Measurements from ENCODE around the gene PRR15L. TPM values are rescaled to one million over a fixed set of nuclear protein-coding genes. Genes with fewer than 3 reads are reported as not detected.
A peak's percentile ranks its signal among the peaks of the same experiment; 100 is the strongest.

The PRR15L gene
- polyA plus RNA-seq, 4 donors, result 159 to 388 (median 277) TPM

DNA sequence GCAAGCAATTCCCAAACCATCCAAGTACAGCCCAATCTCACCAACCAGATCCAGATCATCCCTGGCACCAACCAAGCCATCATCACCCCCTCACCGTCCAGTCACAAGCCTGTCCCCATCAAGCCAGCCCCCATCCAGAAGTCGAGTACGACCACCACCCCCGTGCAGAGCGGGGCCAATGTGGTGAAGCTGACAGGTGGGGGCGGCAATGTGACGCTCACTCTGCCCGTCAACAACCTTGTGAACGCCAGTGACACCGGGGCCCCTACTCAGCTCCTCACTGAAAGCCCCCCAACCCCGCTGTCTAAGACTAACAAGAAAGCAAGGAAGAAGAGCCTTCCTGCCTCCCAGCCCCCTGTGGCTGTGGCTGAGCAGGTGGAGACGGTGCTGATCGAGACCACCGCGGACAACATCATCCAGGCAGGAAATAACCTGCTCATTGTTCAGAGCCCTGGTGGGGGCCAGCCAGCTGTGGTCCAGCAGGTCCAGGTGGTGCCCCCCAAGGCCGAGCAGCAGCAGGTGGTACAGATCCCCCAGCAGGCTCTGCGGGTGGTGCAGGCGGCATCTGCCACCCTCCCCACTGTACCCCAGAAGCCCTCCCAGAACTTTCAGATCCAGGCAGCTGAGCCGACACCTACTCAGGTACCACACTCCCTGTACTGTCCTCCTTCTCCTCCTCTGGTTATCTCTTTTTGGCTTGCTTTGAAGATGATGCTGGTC, 41.0 kb downstream of the PRR15L start:
- DNase-seq (no peak), FAIRE-seq (no peak)
- H3K36me3 ChIP-seq (ENCODE audit: control insufficient read depth in 3 of 3, insufficient read depth in 2 of 3, low read depth in 1 of 3, low read length in 3 of 3), result peaks cover 3 to 35% (median 4%) of the 10 kb centered on the region in 3 donors
- 92 to 94% (median 93%) methylated on average over 19 of the region's 19 CpGs for WGBS, 3 donors
- no peaks in the 10 kb centered on the region for H3K27me3 ChIP-seq (ENCODE audit: control insufficient read depth in 3 of 3, insufficient read depth in 3 of 3, low read length in 3 of 3)
- H3K4me3 ChIP-seq (ENCODE audit: low read depth in 1 of 3, low read length in 3 of 3), result no peak overlapping the region
- no peak overlapping the region for H3K27ac ChIP-seq (ENCODE audit: low read depth in 1 of 3, low read length in 2 of 3)
- no peaks in the 10 kb centered on the region for H3K4me1 ChIP-seq (ENCODE audit: control insufficient read depth in 3 of 3, insufficient read depth in 2 of 3, low read depth in 1 of 3, low read length in 2 of 3)
- no peaks in the 10 kb centered on the region for H3K9me3 ChIP-seq (ENCODE audit: control insufficient read depth in 2 of 2, insufficient read depth in 1 of 2, low read depth in 1 of 2, low read length in 1 of 2)

DNA sequence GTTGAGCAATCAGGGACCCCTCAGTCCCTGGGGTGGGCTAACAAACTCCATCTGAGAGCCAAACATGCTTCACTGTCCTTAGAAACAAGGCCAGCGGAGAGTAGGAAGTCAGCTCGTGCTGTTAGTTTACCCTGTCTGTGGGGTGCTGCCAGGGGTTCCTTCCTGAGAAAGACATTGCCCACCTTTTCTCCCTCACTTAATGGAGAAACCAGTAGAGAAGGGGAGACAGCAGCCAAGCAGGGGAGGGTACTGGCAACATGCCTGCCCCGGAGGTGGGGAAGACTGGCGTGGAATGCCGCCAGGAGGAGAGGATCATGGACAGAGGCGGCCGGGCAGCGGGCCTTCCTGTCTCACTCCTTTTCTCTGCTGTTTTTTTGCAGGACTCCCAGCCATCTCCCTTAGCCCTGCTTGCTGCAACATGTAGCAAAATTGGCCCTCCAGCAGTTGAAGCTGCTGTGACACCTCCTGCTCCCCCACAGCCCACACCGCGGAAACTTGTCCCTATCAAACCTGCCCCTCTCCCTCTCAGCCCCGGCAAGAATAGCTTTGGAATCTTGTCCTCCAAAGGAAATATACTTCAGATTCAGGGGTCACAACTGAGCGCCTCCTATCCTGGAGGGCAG, 41.8 kb downstream of the PRR15L start:
- WGBS, 3 donors, result 88 to 91% (median 90%) methylated on average over 12 of the region's 12 CpGs

DNA sequence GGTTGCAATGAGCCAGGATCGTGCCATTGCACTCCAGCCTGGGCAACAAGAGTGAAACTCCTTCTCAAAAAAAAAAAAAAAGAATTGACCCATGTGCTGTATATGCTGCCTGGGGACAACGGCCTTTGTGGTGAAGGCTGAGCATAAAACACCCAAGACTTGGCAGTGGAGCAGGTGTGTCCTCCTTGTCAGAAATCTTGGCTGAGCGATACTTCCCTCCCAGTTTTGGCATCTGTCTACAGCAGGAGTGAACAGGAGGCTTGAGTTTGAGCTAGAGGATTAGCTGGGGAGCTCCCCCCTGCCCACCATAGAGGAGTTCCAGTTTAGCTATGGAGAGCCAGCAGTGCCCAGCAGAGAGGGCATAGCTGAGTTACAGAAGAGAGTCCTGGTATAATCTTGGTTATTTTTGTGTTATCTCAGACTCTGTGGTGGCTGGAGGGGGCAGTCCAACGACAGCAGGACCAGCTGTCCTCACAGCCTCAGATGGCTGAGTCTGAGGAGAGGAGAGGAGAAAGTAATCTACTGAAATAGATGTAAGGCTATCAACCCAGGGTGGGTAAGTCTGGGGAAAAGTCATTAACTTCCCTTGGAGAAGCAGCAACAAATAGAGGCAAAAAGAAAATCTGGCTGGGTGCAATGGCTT, 43.3 kb downstream of the PRR15L start:
- H3K4me1 ChIP-seq (ENCODE audit: control insufficient read depth in 3 of 3, insufficient read depth in 2 of 3, low read depth in 1 of 3, low read length in 2 of 3), result no peaks in the 10 kb centered on the region
- WGBS, 3 donors, result 39 to 67% (median 51%) methylated on average over 4 of the region's 4 CpGs
- H3K27ac ChIP-seq (ENCODE audit: low read depth in 1 of 3, low read length in 2 of 3), result no peak overlapping the region
- no peaks in the 10 kb centered on the region for H3K9me3 ChIP-seq (ENCODE audit: control insufficient read depth in 2 of 2, insufficient read depth in 1 of 2, low read depth in 1 of 2, low read length in 1 of 2)
- DNase-seq (no peak), FAIRE-seq (no peak)
- H3K4me3 ChIP-seq (ENCODE audit: low read depth in 1 of 3, low read length in 3 of 3), result no peak overlapping the region
- peaks cover 3 to 30% (median 4%) of the 10 kb centered on the region in 3 donors for H3K36me3 ChIP-seq (ENCODE audit: control insufficient read depth in 3 of 3, insufficient read depth in 2 of 3, low read depth in 1 of 3, low read length in 3 of 3)
- H3K27me3 ChIP-seq (ENCODE audit: control insufficient read depth in 3 of 3, insufficient read depth in 3 of 3, low read length in 3 of 3), result no peaks in the 10 kb centered on the region

More for the DNA sequence above, 41.8 kb downstream of the PRR15L start:
- H3K27ac ChIP-seq (ENCODE audit: low read depth in 1 of 3, low read length in 2 of 3), result no peak overlapping the region
- H3K9me3 ChIP-seq (ENCODE audit: control insufficient read depth in 2 of 2, insufficient read depth in 1 of 2, low read depth in 1 of 2, low read length in 1 of 2), result no peaks in the 10 kb centered on the region
- H3K4me3 ChIP-seq (ENCODE audit: low read depth in 1 of 3, low read length in 3 of 3), result no peak overlapping the region
- peaks cover 3 to 30% (median 4%) of the 10 kb centered on the region in 3 donors for H3K36me3 ChIP-seq (ENCODE audit: control insufficient read depth in 3 of 3, insufficient read depth in 2 of 3, low read depth in 1 of 3, low read length in 3 of 3)
- no peaks in the 10 kb centered on the region for H3K27me3 ChIP-seq (ENCODE audit: control insufficient read depth in 3 of 3, insufficient read depth in 3 of 3, low read length in 3 of 3)
- FAIRE-seq (no peak), DNase-seq (no peak)
- no peaks in the 10 kb centered on the region for H3K4me1 ChIP-seq (ENCODE audit: control insufficient read depth in 3 of 3, insufficient read depth in 2 of 3, low read depth in 1 of 3, low read length in 2 of 3)

DNA sequence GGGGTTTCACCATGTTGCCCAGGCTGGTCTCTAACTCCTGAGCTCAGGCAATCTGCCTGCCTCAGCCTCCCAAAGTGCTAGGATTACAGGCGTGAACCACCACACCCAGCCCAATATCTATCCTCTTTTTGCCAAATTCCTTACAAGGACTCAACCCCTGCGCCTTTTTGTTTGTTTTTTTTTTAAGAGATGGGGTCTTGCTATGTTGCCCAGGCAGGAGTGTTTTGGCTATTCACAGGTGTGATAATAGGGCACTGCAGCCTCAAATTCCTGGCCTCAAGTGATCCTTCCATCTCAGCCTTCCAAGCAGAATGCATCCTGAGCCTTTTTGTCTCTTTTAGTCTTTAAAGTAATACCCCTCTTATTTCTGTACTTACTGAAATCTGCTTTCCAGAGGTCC, 44.6 kb downstream of the PRR15L start:
- no peak overlapping the region for H3K27ac ChIP-seq (ENCODE audit: low read depth in 1 of 3, low read length in 2 of 3)
- FAIRE-seq (no peak), DNase-seq (no peak)
- H3K9me3 ChIP-seq (ENCODE audit: control insufficient read depth in 2 of 2, insufficient read depth in 1 of 2, low read depth in 1 of 2, low read length in 1 of 2), result no peaks in the 10 kb centered on the region
- no peaks in the 10 kb centered on the region for H3K4me1 ChIP-seq (ENCODE audit: control insufficient read depth in 3 of 3, insufficient read depth in 2 of 3, low read depth in 1 of 3, low read length in 2 of 3)
- H3K4me3 ChIP-seq (ENCODE audit: low read depth in 1 of 3, low read length in 3 of 3), result no peak overlapping the region
- WGBS, 3 donors, result 91 to 100% (median 96%) methylated on average over 2 of the region's 2 CpGs
- H3K27me3 ChIP-seq (ENCODE audit: control insufficient read depth in 3 of 3, insufficient read depth in 3 of 3, low read length in 3 of 3), result no peaks in the 10 kb centered on the region
- H3K36me3 ChIP-seq (ENCODE audit: control insufficient read depth in 3 of 3, insufficient read depth in 2 of 3, low read depth in 1 of 3, low read length in 3 of 3), result peaks cover 3 to 34% (median 4%) of the 10 kb centered on the region in 3 donors

DNA sequence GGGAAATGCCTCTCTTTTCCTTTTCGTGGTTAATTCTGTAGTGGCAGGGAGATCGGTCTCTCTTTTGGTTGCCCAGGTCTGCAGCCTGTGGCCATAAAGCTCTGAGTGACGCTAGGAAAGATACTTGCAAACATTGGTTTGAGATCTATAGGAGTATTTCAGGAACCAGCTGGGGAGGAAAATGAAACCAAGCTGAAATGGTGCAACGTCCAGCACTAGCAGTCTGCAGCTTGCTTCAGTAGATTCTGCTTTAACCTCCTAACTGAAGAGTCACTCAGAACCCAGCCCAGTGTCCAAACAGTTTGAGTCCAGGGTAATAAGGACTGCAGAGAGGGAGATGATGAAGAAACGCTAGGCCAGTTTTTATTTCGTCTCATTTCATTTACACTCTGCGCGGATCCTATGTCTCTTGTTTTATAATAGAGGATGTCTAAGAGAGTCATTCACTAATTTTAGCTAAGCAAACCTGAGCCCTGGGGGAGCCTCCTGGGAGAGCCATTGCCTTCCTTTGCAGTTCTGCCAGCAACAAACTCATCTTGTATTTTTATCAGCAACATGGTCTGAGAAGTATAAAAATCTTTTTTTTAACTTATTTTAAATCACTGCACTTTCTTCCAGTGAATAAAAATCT, 49.6 kb downstream of the PRR15L start:
- FAIRE-seq, result no peak
- Histone ChIP-seq H3K9me3 (ENCODE audit: control insufficient read depth in 2 of 2, insufficient read depth in 1 of 2, low read depth in 1 of 2, low read length in 1 of 2) (no peaks in the 10 kb centered on the region), H3K4me3 (ENCODE audit: low read depth in 1 of 3, low read length in 3 of 3) (no peak overlapping the region), H3K27ac (ENCODE audit: low read depth in 1 of 3, low read length in 2 of 3) (no peak overlapping the region), H3K27me3 (ENCODE audit: control insufficient read depth in 3 of 3, insufficient read depth in 3 of 3, low read length in 3 of 3) (no peaks in the 10 kb centered on the region), H3K4me1 (ENCODE audit: control insufficient read depth in 3 of 3, insufficient read depth in 2 of 3, low read depth in 1 of 3, low read length in 2 of 3) (no peaks in the 10 kb centered on the region), H3K36me3 (ENCODE audit: control insufficient read depth in 3 of 3, insufficient read depth in 2 of 3, low read depth in 1 of 3, low read length in 3 of 3) (peaks cover 0 to 44% (median 0%) of the 10 kb centered on the region in 3 donors)
- WGBS, 3 donors, result 54 to 69% (median 63%) methylated on average over 8 of the region's 8 CpGs
- peak in 1 of 2 donors; percentile 31 for DNase-seq

DNA sequence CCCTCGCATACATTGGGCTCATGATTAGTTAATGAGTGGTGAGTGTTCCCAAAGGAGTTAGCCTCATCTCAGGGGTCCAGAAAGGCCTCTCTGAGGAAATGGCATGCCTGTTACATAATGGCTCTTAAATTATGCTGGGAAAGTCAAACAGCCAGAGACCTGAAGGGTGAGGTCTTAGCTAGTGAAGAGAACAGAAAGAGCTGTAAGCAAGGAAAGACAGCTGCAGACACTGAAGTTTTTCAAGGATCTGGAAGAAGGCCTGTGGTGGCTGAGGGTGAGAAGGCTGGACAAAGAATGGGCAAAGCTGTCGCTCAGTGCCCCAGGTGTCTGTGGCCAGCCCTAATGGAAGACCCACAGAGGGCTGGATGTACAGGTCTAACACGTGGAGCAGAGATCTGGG, 51.2 kb downstream of the PRR15L start:
- H3K4me1 ChIP-seq (ENCODE audit: control insufficient read depth in 3 of 3, insufficient read depth in 2 of 3, low read depth in 1 of 3, low read length in 2 of 3), result no peaks in the 10 kb centered on the region
- H3K27me3 ChIP-seq (ENCODE audit: control insufficient read depth in 3 of 3, insufficient read depth in 3 of 3, low read length in 3 of 3), result no peaks in the 10 kb centered on the region
- peak overlapping the region in 1 of 3 donors; percentile 59 for H3K27ac ChIP-seq (ENCODE audit: low read depth in 1 of 3, low read length in 2 of 3)
- H3K4me3 ChIP-seq (ENCODE audit: low read depth in 1 of 3, low read length in 3 of 3), result no peak overlapping the region
- FAIRE-seq, result no peak
- peaks cover 0 to 43% (median 0%) of the 10 kb centered on the region in 3 donors for H3K36me3 ChIP-seq (ENCODE audit: control insufficient read depth in 3 of 3, insufficient read depth in 2 of 3, low read depth in 1 of 3, low read length in 3 of 3)
- WGBS, 3 donors, result 92 to 96% (median 94%) methylated on average over 3 of the region's 3 CpGs
- DNase-seq, result no peak
- H3K9me3 ChIP-seq (ENCODE audit: control insufficient read depth in 2 of 2, insufficient read depth in 1 of 2, low read depth in 1 of 2, low read length in 1 of 2), result no peaks in the 10 kb centered on the region

DNA sequence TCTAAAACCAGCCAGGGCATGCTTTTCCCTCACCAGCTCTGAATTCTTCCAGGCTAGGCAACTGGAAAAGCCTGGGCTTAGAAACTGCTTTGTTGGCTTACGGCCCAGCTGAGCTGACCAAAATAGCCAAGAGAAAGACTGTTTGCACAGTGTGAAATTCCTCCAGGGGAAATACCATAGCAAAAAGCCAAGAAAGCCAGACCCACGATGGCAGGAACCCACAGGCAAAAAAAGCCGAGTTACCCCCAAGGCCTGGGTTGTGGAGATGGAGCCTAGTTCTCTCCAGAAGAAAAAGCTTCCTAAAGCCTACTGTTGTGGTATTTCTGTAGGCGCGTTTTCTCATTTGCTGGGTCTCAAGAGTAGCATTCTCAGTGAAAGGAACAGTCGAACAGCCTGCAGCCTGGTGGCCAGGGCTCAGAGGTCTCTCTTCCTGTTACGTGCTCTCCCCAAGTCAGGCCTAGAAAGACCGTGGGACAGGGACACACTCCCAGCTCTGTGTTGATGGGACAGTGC, 52.4 kb downstream of the PRR15L start:
- WGBS, 3 donors, result 63 to 91% (median 77%) methylated on average over 8 of the region's 8 CpGs
- FAIRE-seq (no peak), DNase-seq (no peak)
- Histone ChIP-seq H3K9me3 (ENCODE audit: control insufficient read depth in 2 of 2, insufficient read depth in 1 of 2, low read depth in 1 of 2, low read length in 1 of 2) (no peaks in the 10 kb centered on the region), H3K36me3 (ENCODE audit: control insufficient read depth in 3 of 3, insufficient read depth in 2 of 3, low read depth in 1 of 3, low read length in 3 of 3) (peaks cover 0 to 50% (median 0%) of the 10 kb centered on the region in 3 donors), H3K4me3 (ENCODE audit: low read depth in 1 of 3, low read length in 3 of 3) (no peak overlapping the region), H3K4me1 (ENCODE audit: control insufficient read depth in 3 of 3, insufficient read depth in 2 of 3, low read depth in 1 of 3, low read length in 2 of 3) (no peaks in the 10 kb centered on the region), H3K27ac (ENCODE audit: low read depth in 1 of 3, low read length in 2 of 3) (peak overlapping the region; percentile 1 to 59 (median 31)), H3K27me3 (ENCODE audit: control insufficient read depth in 3 of 3, insufficient read depth in 3 of 3, low read length in 3 of 3) (no peaks in the 10 kb centered on the region)

Measured in small intestine (tissue), 7 donors.